ENCODE measurements around the gene RNU1-4.
"Not testable (repeated sequence)": the region's sequence is repeated elsewhere in the genome, so short reads cannot be mapped to it uniquely, and the experiment has no call there.

Gene RNU1-4

DNA sequence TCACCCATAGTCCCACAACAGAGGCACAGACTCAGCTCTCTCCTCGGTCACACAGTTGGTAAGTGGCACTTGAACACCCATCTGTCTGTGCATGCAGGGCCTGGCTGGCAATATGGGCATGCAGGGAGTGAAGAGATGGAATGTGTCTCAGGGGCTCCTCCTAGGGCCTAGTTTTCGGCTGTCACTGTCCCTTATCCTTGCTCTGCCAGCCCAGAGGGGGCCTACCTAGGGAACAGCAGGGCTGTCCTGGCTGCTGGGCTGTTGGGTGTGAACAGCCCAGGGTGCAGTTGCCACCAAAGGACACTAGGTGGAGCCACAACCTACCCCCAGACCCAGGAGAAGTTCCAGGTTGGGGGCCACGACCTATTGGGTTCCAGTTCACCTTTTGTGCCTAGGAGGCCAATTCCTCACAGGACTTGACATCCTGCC lies 30.6 kb upstream of the RNU1-4 start:
- DNase-seq = not testable (repeated sequence)

DNA sequence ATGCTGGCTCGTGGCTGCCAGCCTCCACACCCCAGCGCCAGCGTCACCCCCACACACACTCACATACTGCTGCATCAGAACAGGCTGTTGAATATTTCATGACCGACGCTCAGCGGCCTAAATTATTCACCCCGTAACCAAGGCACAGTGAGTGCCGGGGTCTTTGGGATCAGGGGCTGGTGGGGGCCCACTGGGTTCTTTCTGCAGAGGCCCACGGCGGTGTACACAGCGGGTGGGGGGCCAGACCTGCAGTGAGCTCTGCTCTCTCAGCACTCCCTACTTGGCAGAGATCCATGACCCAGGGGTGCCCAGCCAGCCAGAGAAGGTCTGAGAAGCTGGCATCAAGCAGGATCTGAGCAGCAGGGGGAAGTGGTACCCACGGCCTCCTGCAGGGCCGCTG lies 29.7 kb upstream of the RNU1-4 start:
- DNase-seq = peak in 2 of 3 experiments; percentile 28 to 70

DNA sequence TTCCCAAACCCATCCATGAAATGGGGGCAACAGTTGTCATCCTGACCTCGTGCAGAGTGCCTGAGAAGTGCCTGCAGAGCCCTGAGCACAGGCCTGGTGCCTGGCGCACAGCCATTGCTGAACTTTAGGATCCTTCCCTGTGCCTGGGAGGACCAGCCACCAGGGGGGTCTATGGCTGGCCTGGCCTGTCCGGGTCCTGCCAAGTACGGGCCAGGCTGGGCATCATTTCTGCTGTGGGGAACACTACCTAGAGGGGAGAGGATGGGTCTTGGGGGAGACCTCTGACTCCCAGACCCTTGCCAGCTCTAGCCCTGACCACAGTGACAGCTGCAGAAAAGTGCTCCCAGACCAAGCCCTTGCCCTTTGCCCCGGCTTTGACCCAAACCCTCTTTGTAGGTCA lies 28.2 kb upstream of the RNU1-4 start:
- DNase-seq = not testable (repeated sequence)

DNA sequence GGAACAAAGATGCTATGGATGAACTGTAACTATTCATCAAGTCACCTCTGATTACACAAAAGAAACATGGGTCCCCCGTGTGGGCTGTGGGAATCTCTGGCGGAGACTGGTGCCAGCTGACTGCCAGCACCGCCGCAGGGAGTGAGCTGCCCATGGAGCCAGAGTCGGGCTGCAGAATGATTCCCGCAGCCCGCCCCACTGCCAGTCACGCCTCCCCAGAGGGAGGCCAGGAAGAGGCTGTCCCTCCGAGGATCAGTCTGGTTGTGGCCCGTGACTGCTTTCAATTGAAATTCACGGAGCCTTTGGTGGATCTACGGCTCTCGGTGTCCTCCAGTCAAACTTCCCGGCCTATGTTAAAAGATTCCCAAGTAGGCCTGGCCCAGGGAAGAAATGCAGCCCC lies 27.7 kb upstream of the RNU1-4 start:
- peak in 1 of 3 experiments; percentile 15 for DNase-seq

DNA sequence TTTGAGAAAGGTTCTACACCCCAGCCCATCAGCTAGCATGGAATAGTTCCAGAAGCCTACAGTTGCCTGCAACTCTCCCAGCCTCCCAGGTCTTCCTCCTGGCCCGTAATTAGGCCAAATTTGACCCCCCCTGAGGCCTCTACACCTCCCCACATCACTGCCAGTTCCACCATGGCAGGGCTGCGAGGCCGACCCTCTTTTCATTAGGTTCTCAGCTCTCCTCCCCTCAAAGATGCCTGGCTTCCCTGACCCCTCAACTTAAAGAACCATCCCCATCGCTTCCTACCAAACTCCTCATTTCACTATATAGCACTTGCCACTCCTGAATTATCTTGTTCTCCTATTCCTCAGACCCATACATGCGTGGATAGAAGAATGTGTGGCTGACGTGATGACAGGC lies 27.3 kb upstream of the RNU1-4 start:
- DNase-seq = not testable (repeated sequence)

DNA sequence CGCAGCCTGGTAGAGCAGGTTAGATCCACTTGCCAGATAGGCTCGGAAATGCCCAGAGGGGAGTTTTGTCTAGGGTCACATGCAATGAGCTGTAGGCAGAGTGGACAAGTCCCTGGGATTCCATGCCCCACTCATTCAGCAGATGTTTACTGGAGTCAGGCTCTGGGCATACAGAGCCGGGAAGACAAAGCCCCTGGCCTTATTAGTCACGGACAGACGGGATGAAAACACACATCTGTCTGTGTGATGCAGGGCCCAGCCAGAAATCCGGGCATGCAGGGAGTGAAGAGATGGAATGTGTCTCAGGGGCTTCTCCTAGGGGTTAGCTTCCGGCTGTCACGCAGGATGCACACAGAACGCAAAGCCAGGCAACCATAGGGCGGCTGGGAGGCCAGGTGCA lies 26.8 kb upstream of the RNU1-4 start:
- not testable (repeated sequence) for DNase-seq

DNA sequence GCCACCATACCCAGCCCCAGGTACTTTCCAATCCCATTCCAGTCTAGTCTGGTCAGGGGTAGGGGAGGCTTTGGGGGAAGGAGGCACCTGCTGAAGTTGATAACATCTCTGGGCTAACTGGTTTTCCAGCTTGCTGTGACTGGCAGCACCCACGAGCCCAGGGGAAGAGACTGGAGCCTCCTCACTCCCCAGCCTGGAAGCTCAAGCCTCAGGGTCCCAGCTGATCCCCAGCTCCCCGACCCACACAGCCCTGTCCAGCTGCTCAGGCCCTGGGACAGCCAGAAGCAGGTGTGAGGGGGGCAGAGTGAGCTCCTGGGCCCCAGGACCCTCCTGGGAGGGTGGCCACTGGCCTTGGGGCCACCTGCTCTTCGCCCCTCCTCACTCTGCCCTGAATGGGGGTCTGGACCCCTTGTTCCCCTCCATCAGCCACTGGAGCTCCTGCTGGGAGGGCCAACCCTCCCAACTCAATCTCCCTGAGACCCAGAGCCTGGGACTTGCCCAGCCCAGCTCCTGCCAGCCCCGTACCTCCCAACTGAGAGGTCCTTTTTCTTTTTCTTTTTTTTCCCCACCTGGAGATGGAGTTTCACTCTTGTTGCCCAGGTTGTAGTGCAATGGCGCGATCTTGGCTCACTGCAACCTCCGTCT lies 23.5 kb upstream of the RNU1-4 start:
- no peak for DNase-seq

DNA sequence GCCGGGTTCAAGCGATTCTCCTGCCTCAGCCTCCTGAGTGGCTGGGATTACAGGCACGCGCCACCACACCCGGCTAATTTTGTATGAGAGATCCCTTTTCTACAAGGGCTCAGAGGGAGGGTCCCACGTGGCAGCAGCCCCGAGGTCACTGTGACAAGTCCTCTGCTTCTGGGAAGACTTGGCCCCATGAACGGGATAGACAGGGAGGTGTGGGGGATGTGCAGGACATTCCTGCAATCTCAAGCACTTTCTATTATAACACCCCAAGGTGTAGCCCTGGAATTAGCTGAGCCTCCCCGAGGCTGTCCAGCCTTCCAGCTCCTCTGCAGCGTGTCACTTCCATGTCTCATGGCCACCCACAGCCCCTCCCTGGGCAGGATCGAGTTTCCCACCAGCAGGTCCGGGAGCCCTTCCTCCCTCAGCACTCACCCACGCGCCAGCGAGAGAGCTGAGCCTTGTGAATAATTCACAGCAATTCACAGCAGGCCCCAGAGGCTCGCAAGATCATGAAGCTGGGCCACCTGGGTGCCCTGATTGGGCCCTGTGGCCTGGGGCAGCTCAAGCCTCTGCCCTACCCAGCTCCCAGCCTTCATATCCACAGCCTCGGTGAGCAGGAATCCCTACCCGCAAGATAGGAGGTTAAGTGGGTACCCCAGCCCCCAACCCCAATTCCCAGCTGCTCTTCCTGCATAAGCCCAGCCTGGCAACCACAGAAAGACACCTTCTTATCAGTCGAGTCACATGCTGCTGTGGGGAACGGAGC lies 22.8 kb upstream of the RNU1-4 start:
- no peak for DNase-seq

DNA sequence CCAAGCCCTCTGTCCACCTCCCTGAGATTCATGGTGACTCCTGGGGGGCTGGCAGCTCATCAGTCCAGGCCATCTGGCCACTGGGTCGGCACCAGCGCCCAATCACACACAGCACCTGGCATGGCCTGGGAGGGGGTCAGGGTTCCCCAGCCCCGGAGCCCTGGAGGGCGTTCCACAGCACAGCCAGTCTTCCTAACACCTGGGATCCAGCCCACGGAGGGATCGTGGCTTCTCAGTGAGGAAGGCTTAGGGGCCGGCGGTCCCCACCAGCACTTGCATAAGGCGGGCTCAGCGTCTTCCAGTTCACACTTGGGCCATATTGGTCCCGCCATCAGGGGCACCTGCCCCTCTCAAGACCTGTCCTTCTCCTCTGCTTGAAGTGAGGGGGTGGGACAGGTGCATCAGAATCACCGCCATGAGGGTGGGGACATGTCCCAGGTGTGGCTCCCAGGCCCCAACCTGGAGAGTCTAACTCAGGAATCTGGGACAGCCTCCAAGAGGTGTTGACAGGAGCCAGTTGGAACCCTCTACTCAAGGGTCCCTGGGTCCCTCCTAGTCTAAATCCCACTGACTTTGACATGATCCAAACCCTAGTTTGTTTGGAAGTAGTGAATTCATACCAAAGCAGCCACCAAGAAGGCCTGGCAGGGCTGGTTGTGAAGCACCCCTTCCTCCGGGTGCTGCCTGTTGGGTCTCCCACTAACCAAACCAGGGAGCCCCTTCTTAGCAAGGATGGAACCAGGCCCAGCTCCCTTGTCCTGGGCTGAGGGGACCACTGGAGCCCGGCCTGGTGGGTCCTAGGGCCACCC lies 22.0 kb upstream of the RNU1-4 start:
- not testable (repeated sequence) for DNase-seq

DNA sequence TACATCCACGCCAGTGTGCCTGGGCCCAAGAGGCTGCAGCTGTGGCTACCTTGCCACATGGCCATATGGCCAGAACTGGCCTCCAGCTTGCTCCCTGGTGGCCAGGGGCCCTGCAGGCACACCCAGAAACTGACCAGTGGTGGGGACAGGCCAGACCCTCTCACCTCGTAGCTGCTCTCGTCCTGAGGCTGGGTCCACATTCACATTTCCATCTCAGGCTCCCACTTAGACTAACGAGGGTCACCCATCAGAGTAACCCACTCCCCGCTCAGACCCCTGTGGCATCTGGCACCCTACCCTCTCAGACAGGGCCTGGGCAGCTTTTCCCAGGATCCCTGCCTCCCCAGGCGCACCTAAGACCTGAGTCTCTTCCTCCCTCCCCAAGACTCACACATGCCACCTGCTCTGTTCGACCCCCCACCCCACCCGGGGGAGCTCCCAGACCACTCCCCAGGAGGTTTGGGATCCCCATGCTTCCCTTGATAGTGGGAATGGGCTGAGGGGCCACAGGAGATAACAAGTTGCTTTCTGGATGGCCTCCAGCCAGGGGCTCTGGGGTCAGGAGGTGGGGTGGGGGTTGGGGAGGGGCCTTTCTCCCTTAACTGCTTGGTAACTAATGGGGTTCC lies 21.3 kb upstream of the RNU1-4 start:
- no peak for DNase-seq

DNA sequence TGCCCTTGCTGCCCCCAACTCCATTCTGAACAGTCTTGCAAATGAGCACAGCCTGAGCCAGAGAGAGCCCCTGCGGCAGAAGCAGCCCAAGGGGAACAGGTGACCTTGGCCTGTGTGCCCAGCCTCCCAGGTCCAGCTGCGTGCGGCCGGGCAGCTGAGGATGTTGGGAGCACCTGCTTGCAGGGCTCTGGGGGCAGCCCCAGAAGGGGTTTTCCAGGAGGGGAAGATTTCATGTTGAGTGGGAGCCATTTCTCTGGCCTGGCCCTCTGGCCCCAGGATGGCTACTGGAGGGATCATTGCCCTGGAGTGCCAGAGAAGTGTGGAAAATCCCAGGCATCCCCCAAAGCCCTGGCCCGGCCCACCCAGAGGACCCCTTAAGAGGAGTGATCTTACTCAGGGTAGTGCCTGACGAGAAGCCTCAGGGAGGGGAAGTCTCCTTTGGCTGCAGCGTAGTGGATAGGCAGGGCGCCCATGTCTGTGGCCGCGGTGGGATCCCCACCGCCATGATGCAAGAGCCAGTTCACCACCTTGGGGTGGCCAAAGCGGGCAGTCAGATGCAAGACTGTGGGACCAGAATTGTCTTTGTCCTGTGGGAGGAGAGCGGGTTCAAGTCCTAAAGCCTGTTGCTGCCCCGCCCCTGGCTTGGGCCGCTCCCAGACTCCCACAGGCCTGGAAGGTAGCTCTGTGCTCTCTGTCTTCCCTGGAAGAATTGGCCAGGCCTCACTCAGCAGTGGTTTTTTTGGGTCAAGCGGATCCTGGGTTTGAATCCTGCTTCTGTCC lies 20.6 kb upstream of the RNU1-4 start:
- DNase-seq = no peak

DNA sequence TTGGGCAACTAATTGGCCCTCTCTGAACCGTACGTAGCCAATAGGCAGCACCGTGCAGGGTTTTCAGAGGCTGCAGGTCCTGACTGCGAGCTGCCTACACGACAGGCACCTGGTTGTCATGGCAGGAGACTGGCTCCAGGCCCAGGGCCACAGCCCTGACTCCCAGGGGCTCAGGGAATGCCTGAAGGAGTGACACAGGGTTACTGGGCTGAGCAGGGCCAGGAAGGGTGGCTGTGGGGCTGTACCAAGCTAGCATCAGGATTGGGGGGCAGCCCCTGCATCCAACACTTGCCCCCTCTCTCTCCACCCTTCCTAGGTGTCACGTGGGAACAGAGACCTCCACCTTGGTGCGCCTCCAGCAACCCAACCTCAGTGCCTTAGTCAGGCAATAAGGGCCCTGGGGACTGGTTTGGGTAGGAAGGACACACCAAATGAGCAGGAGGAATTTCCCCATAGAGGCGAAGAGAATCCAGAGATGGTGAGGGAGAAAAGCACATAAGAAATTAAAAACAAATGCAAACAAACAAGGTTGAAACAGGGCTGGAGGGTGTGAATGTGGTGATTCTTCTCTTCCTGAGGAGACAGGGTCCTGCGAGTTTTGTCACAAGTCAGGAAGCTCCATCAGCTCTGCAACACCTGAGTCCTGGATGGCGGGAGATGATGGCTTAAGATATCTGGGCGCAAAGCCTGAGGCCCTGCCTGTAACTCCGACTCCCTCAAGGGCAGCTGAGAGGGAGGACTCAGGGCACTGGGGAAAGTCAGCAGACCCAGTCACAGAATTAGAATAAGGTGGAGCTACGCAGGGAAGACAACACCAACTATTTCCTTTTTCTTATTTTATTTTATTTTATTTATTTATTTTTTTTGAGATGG lies 19.7 kb upstream of the RNU1-4 start:
- DNase-seq = no peak

DNA sequence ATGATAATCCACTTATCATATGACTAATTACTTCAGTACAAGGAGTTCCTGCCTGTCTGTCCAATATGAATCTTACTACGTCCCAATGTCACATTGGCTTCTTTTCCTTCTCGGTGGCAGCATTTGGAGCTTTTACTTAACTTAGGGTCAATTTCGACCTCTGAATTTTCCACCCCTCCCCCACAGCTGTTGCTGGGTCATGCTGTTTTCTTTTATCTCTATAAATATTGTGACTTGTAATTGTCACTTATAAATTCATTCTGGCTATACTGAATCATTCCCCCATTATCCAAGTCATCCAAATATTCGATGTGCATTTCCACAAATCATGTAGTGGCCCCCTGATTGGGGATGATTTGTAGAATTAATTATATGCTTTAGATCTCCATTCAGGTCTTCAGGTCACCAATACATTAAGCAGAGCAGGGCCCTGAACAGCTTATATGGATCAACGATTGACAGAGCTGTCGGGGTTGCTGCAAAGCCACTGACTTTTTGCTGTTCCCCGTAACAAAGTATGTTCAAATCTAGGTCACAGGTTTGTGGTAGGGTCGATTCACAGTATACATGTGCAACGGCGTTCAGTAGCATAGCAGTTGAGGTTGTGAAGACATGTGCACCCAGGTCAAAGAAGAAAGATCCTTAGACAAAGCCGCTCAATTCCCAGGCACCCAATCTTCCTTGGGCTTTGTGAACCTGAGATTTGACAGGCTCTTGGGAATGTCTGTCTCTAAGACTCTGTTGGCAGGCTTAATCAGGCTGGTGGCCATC lies 18.3 kb upstream of the RNU1-4 start:
- DNase-seq = no peak

DNA sequence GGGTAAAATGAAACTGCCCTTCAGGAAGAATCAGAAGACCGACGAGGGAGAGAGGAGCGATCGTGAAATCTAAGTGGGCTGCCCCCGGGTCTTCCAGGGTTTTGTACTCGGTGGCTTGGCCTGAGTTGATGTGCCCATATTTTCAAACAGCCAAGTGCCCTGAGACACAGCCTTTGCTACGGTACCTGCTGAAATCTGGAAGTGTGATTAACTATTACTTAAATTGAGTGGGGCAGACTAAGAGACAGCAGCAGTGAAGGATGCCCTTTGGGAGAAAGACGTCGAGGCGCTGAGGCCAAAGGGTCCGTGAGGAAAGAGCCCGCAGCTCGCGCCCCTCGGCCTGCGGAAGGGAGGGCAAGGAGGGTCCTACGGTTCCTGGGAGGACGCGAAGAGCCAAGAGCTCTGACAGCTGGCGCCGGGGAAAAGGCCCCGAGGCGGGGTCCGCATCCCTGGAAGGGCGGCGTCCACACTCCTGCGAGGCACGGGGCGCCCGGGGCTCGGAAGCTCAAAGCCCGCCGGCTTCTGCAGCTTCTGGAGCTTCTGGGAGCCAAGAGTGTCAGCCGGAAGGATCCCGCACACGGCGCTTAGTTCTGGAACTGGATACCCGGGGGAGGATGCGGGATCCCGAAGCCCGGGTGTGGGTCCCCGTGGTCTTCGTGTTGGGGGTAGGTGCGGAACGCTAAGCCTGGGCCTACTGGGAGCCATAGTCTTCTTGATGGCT lies 15.4 kb upstream of the RNU1-4 start:
- DNase-seq = no peak

DNA sequence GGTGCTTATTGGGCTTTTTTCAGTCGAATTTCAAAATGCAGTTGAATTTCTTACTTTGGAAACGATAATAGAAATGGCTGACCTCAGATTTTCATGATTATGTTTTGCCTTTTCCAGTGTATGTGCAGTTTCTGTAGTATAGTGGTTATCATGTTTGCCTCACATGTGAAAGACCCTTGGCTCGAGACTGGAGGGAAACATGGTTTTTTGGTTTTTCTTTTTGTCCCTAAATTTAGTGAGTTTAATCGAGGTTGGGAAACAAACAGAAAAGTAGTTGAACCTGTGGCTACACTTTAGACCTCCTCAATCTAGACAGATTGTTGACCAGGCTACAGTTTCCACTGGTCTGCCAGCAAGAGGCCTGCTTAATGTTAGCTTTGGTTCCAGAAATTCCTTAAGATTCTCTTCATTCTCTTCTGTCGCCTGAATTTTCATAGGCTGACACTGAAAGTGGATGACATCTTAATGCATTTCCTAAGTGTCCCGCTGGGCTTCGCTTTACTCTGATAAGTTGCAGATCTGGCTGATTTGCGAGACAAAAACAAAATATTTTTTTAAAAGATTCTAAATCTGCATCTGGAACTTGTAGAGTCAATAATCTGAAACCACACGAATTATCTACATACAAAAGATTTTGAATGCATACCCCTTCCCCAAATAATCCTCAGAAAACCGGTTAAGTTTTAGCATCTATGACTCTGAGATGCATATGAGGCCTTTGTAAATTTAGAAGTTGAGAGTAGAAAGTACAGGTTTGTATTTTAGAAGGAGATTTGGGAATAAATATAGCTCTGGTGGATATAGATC lies 14.7 kb upstream of the RNU1-4 start:
- DNase-seq = not testable (repeated sequence)

DNA sequence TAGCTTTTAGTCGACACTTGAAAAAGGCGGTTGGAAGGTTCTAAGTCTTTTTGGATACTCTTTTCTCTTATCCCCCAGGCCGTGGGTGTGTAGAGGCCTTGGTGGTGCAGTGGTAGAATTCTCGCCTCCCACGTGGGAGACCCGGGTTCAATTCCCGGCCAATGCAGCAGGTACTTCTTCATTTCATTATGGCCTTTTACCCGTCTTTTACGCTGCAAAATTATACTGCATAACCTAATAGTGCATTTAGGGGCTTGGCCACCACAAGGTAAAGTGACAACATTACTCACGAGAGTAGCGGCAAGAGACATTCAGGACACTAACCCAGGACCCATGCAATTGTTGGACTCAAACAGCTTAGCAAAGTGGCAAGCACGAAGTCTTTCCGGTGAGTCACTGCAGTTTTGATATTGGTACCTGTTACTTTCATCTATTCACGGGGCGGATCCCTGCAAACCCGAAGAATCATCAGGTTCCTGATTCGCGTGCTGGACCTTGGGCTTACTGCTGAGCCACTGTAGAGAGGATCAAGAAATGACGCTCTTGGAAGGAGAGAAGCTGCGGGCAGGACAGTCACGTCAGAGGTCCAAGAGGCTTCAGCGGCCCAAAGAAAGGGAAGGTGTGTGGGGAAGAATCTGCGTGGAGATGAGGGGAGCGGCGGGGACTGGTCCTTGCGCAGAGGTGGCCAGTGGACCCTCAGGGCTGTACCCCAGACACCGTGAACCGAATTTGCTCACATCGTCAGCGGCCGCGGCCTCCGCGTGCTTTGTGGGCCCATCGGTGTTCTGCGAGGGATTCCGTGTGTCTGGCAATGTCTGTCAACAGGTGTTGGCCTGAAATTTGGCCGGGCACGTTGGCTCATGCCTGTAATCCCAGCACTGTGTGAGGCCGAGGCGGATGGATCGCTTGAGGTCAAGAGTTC lies 12.9 kb upstream of the RNU1-4 start:
- peak in 1 of 3 experiments; percentile 38 for DNase-seq

DNA sequence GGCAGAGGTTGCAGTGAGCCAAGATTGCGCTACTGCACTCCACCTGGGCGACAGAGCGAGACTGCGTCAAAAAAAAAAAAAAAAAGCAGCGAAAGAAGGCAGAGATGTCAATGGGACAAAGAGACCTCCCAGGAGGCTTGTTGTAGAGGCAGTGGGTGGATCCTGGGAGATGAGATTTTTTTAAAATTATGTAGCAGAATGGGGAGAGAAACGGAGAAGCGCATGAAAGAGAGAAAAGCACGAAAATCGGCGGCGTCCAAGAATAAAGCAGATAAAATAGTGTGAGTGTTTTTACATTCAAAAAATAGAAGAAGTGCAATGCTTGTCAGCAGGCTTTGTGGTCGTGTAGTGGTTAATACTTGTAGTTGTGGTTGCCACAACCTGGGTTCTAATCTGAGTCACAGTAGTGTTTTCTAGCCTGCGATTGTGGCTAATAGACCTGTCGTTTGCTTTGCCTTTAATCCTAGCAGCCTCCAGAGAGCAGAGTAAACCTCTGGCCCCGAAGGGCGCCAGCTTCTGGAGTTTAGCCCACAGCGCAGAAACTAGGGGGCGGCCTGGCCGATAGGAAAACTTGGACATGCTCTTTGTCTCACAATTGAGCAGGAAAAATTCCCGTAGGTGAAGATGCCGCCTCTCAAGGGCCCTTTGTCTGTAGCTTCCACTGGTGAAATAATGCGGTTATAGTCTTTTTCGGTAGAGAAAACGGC lies 11.9 kb upstream of the RNU1-4 start:
- not testable (repeated sequence) for DNase-seq
